NCI-H2171 treated with DMSO at 0.1 percent for 48 hours (cell line): Measurements from ENCODE around the gene CNPY1.

Experiments
- DNase-seq: peaks from one replicate; lab custom pipeline; 2025; lab: John Stamatoyannopoulos, UW

CNPY1 gene

GRCh38 chr7:155558961-155559360 lies 12.6 kb upstream of the CNPY1 start:
- no peak for DNase-seq

DNA sequence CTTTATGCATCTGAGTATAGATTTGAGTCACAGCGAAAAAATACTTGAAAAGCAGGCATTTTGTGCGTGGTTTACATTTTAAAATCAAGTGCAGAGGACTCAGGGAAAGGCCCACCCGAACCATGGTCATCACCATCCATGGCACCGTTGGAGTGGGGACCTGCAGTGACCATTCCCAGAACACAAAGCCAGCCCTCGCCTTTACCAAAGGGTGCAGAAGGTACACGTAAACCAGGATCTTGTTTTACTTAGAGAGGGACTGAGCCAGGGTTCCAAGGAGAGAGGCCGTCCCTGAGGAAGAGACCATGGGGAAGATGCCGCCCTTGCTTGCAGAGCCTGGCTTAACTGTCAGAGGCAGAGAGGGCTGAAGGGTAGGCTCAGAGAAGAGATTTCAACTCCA lies 12.0 kb upstream of the CNPY1 start:
- DNase-seq, result no peak

DNA sequence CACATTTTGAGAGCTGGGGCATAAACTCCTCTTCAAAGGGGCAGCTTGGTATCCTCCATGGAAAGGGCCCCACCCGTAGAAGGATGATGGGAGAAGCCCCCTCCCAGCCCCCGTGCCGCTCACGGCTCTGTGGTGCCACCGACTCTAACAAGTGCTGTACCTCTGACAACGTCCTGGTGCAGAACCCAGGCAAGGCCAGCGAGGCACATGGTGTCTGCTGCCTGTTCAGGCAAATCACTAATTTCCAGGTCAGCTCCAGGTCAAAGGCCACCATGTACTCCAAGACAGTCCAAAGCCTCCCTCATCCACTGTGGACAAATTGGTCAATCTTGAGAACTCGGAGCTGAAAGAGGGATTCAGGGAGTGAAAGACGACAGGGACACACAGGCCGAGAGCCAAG lies 11.4 kb upstream of the CNPY1 start:
- DNase-seq, result no peak

- DNase-seq, result no peak
Observed at GRCh38 chr7:155556763-155557162, 10.4 kb upstream of the CNPY1 start.

DNA sequence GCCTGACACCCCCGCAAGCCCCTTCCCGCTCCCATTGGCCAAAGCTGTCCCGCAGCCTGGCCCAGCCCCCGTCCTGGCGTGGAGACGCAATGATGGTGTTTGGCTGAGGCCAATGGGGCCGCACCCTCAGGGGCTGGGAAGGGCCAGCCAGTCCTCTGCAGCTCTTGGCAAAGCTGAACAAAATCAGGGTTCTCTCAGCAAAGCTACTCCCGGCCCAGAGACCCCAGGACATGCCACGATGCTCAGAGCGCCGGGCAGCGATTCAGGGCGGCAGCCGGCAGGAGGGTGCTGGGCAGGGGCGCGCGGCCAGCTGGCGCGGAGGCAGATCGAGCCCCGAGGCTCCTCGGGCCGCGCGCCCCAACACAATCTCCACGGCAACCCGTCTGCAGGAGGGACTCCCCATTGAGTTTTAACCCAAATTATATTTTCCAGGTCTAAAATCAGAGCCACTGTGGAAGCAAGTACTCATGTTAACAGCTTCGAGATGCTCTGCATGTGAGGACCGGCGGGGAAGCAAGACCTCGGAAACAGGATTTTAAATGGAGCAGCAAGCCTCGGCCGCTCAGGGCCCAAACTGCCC lies 8.8 kb upstream of the CNPY1 start:
- no peak for DNase-seq

- DNase-seq, result no peak
Observed at GRCh38 chr7:155553871-155554270, 7.5 kb upstream of the CNPY1 start.

GRCh38 chr7:155551785-155552611 lies 5.6 kb upstream of the CNPY1 start:
- DNase-seq, result no peak

DNA sequence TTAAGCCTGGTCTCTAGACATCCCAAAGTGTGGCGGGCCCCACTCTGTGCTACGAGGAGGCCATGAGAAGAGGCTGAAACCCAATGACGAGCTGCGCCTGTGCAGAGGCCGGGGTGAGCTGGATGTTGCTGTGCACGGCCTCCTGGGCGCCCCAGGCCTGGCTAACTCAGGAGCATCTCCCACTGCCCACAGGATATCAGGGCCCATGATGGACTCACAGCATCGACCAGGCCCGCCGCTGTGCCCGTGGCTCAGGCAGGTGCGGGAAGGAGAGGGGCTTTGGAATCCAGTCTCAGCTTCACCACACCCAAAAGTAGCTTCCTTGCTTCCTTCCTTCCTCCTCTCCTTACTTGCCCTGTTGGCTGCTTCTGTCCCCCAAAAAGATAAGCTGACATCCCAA lies 4.6 kb upstream of the CNPY1 start:
- no peak for DNase-seq

DNA sequence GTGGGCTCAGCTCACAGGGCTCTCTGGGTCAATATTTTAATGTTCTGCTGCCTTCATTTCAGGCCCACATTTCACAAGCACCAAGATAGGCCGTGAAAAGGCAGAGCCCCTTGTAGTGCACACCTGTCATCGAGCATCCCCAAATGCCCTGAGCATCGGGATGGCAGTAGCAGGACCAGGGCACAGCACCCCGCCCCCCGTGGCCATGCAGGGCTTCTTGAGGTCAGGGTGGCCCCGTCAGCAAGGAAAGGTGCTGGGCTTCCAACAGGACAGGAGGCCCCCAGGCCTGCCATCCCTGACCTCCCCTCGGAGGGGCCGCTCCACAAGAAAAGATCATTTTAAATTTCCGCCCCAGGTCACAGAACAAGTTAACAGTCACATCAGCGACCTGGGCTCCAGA lies 2.9 kb upstream of the CNPY1 start:
- no peak for DNase-seq

GRCh38 chr7:155547161-155547791 lies 917 bp upstream of the CNPY1 start:
- DNase-seq, result no peak

GRCh38 chr7:155545348-155545747 lies 1.0 kb downstream of the CNPY1 start:
- DNase-seq, result no peak

DNA sequence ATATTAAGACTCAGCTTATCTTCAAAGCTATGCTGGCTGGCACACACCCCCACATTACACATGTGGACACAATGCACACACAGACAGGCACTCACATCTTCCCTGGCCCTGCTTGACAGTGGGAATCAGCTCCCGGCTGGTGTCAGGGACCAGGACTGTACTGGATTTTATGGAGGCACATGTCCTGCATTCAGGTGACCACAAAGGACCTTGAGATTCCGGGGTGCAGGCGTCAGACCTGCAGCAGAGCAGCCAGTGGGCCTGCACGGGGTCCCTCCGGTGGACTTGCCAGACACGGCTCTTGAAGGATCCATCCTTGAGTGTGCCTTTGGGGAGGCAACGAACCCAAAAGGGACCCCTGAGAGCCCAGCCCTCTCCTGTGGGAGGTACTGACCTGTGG lies 1.9 kb downstream of the CNPY1 start:
- no peak for DNase-seq

DNA sequence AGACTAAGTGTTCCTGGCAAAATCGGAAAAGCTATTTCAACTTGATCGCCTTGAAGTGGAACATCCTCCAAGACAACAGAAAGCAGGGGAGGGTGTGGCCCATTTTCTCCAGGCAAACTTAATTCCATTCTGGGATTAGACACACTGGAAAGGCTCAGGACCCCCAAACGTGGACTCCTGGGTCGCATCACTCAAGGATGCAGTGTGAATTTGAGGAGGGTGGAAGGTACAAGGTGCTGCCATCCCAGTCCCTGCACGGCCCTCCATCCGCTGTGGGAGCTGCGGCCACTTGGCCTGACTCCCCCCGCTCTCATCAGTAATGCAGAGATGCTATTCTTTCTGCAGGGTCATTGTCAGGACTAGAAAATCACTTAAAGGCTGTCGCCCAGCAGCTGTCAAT lies 2.4 kb downstream of the CNPY1 start:
- DNase-seq, result no peak

GRCh38 chr7:155543011-155543876 lies 3.1 kb downstream of the CNPY1 start:
- DNase-seq, result no peak

DNA sequence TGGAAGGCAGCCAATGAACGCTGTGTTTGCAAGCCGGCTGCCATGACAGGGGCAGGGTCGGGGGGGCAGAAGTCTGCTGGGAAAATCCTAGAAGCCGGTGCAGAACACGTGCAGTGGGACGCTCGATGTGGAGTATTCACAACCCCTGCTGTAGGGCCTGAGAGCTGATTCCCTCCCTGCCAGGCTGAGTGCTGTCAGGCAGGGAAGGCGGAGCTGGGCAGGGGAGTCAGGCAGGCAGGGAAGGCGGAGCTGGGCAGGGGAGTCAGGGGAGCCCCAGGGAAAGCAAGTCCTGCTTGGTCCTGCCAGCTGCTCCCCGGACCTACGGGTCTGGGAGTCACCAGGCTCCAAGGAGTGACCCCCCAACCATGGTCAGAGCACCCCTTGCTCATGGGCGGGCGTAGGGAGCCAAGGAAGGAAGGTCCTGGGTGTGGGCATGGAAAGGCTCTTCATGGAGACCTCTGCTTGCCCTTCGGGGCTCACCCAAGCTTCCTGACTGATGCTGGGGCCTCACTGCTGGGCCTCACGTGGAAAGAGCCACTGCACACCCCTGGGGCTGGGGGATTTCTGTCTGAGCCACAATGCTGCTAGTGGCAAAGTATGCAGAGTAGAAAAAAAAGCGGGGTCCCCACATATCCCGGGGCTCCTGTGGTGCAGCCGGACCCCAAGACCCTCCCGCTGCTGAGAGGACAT lies 4.2 kb downstream of the CNPY1 start:
- DNase-seq, result no peak

DNA sequence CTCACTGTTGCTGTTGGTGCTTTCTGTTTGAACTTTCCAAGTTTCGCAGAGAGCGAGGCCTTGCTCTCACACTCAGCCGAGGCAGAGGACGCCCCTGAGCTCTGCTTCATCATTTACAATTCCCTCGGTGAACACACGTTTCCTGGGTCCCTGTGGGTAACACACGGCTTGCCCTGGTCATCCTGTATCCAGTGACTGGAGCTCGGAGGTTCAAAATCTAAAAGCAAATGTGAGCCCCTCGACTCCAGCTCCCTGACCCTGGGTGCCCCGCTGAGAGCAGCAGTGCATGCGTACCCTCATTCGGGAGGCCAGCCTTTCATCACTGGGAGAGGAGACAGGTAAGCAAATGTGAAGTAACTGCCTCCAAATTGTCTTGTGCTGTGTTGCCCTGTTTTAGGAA lies 5.8 kb downstream of the CNPY1 start:
- DNase-seq, result no peak

DNA sequence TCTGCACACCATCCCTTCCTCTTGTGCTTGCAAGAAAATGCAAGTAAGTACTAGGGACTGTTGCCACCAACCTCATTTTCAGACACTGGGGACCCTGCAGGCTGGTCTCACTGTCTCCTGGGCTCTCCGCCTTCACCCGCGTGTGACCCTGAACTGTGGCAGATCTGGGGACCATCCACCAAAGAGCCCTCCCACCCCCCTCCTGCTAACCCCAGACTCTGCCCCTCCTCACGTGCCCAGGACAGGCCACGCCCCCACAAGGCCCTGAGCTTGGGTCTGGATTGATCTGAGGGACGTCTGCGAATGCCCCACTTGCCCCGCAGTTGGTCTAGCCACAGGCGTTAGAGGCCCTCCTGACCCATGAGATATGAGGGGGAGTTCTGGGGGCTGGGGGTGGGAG lies 8.1 kb downstream of the CNPY1 start:
- DNase-seq, result no peak

DNA sequence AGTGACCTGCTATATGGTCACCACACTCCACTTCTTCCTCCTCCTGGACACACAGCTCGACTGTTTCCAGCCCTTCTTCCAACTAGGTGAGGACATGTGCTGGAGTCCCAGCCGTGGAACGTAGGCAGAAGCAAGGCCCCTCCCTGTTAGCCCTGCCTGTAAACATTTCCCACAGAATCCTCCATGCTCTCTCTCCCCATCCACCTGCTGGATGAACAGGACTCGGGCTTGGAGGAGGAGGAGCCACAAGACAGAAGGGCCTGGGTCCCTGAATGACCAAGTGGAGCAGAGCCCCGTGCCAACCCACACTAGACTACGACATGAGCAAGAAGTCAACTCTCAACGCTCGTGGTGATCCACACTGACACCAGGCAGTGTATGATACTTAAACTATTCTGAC lies 9.9 kb downstream of the CNPY1 start:
- DNase-seq, result no peak

DNA sequence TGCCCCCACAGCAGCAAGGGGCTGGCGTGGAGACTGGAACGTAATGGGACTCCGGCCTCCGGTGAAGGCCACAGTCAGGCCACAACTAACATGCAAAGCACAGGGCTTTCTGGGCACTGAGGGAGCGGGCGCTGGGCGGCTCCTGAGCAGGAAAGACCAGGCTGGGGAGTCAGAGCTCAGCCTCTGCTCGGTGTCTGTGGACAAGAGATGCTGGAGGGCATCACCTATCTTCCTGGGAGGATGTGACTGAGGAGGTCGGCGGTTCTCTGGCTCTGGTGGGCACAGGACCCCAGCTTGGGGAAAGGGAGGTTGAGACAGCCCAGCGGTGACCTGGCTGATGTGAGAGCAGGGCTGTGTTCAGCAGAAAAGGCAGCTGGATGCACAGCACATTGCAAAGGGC lies 11.7 kb downstream of the CNPY1 start:
- no peak for DNase-seq

DNA sequence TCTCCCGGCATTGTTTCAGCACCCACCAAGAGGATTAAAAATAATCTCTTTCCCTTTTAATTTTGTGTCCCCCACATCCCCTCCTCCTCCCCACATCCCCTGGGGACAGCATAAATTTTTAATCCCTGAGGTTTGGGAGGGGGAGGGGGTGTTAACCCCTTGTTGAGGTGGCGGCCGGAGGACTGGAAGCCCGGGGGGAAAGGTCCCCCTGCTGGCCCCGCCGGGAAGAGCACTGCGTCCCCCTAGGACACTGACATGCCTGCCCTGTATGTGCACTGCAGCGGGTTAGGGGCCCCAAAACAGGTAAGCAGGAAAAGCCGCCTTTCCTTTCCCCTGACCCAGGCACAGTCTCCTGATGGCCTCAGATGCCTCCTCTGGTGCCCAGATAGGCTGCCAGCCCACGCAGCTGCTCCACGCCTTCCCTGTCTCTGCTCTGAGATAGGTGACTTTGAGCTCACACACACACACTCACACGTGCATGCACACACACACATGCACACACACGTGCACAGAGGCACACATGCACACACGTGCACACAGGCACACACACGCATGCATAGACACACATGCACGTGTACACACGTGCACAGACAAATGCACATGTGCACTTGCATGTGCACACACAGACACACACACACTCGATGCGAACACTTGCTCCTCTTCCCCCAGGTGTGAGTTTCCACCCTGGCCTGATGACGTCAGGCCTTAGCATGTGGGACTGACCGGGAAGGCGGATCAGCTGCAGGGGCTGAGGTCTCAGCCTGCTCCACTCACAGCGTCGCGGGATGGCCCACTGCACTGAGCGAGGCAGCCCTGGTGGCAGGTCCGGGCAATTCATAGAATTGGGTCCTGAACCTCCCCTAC lies 12.3 kb downstream of the CNPY1 start:
- DNase-seq, result peak; percentile 31
